ENCODE results near the gene SYCE1L. TPM values are rescaled to one million over a fixed set of nuclear protein-coding genes. Genes with fewer than 3 reads are reported as not detected.

The SYCE1L gene
- total RNA-seq, 6 donors from 2014 or later, result 4.3 to 5.8 TPM; not detected in 4

- TF ChIP-seq POLR2A (IDR thresholded peaks at IDR 0.05) (peak in 2 of 4 donors; percentile 2 to 35), EP300 (IDR thresholded peaks at IDR 0.05) (no peak), CTCF (IDR thresholded peaks at IDR 0.05) (peak in 3 of 6 experiments; percentile 13 to 34 (median 15)), POLR2AphosphoS5 (IDR thresholded peaks at IDR 0.05) (peak; percentile 39 to 51)
- Histone ChIP-seq H3K9me3 (no peaks in the 10 kb centered on the region), H3K36me3 (no peaks in the 10 kb centered on the region), H3K4me1 (peaks cover 0 to 24% (median 15%) of the 10 kb centered on the region in 4 donors), H3K27ac (peak overlapping the region; percentile 61 to 80 (median 80)), H3K27me3 (no peaks in the 10 kb centered on the region), H3K4me3 (peak overlapping the region; percentile 27 to 77 (median 64))
- ATAC-seq (ENCODE audit: low FRiP score in 2 of 2) (peak; percentile 70 to 71), DNase-seq (peak; percentile 65 to 91)
- 3 to 4% methylated on average over 32 to 47 of the region's 66 CpGs for WGBS, 2 donors
Measured at GRCh38 chr16:77211880-77212740, 12.9 kb downstream of the SYCE1L start.

- ATAC-seq (ENCODE audit: low FRiP score in 2 of 2) (peak; percentile 89 to 91), DNase-seq (peak; percentile 69 to 94)
- Histone ChIP-seq H3K36me3 (no peaks in the 10 kb centered on the region), H3K9me3 (no peaks in the 10 kb centered on the region), H3K4me3 (peak overlapping the region; percentile 27 to 77 (median 64)), H3K4me1 (peaks cover 0 to 24% (median 15%) of the 10 kb centered on the region in 4 donors), H3K27me3 (no peaks in the 10 kb centered on the region), H3K27ac (peak overlapping the region; percentile 61 to 80 (median 80))
- TF ChIP-seq CTCF (IDR thresholded peaks at IDR 0.05) (no peak), POLR2A (IDR thresholded peaks at IDR 0.05) (no peak), EP300 (IDR thresholded peaks at IDR 0.05) (no peak), POLR2AphosphoS5 (IDR thresholded peaks at IDR 0.05) (no peak)
- WGBS, 2 donors, result 21 to 47% methylated on average over 3 to 50 of the region's 62 CpGs
Measured at GRCh38 chr16:77212741-77213541, 13.7 kb downstream of the SYCE1L start.

GRCh38 chr16:77213542-77214106 lies 14.4 kb downstream of the SYCE1L start:
- peak; percentile 8 to 46 for ATAC-seq (ENCODE audit: low FRiP score in 2 of 2)
- no peaks in the 10 kb centered on the region for H3K36me3 ChIP-seq
- H3K27ac ChIP-seq, result no peak overlapping the region
- TF ChIP-seq POLR2A (IDR thresholded peaks at IDR 0.05), result no peak
- TF ChIP-seq EP300 (IDR thresholded peaks at IDR 0.05), result no peak
- no peak for TF ChIP-seq CTCF (IDR thresholded peaks at IDR 0.05)
- TF ChIP-seq POLR2AphosphoS5 (IDR thresholded peaks at IDR 0.05), result no peak
- peaks cover 0 to 24% (median 15%) of the 10 kb centered on the region in 4 donors for H3K4me1 ChIP-seq
- H3K4me3 ChIP-seq, result no peak overlapping the region
- no peaks in the 10 kb centered on the region for H3K27me3 ChIP-seq
- no peak for DNase-seq
- no peaks in the 10 kb centered on the region for H3K9me3 ChIP-seq
- 89 to 92% methylated on average over 14 to 15 of the region's 15 CpGs for WGBS, 2 donors

- Histone ChIP-seq H3K4me1 (peaks cover 0 to 24% (median 15%) of the 10 kb centered on the region in 4 donors), H3K27me3 (no peaks in the 10 kb centered on the region), H3K36me3 (no peaks in the 10 kb centered on the region), H3K27ac (no peak overlapping the region), H3K9me3 (no peaks in the 10 kb centered on the region), H3K4me3 (no peak overlapping the region)
- peak in 1 of 2 donors; percentile 21 for TF ChIP-seq POLR2AphosphoS5 (IDR thresholded peaks at IDR 0.05)
- no peak for TF ChIP-seq POLR2A (IDR thresholded peaks at IDR 0.05)
- ATAC-seq (ENCODE audit: low FRiP score in 2 of 2), result no peak
- no peak for DNase-seq
- 80 to 91% methylated on average over 5 to 12 of the region's 12 CpGs for WGBS, 2 donors
Measured at GRCh38 chr16:77214411-77215138, 15.4 kb downstream of the SYCE1L start.
